22Rv1 (cell line): ENCODE results near the gene UPF3A.
"Not testable (repeated sequence)": the region's sequence is repeated elsewhere in the genome, so short reads cannot be mapped to it uniquely, and the experiment has no call there.

Source experiments
- H3K27ac ChIP-seq: fragments of 450-650 bp; 2 replicates; pipeline ENCODE4 v1.5.1; 2017
- CTCF ChIP-seq: fragments of 450-650 bp; IDR thresholded peaks from 2 replicates; pipeline ENCODE4 v1.5.1; 2017; ENCODE audit warnings: mild to moderate bottlenecking
- ZFX ChIP-seq: fragments of 450-650 bp; IDR thresholded peaks from 2 replicates; pipeline ENCODE4 v1.6.1; 2017; ENCODE audit warnings: antibody characterized with exemption, borderline replicate concordance

The UPF3A gene

GRCh38 chr13:114325729-114326128 lies 44.3 kb downstream of the UPF3A start:
- TF ChIP-seq ZFX (no peak), CTCF (no peak)
- no peak overlapping the region for H3K27ac ChIP-seq

- H3K27ac ChIP-seq: no peak overlapping the region; the same call in 1 of the 2 replicates
- TF ChIP-seq CTCF: no peak
- TF ChIP-seq ZFX: no peak
These were observed 46.6 kb downstream of the UPF3A start for GRCh38 chr13:114328034-114328433.

DNA sequence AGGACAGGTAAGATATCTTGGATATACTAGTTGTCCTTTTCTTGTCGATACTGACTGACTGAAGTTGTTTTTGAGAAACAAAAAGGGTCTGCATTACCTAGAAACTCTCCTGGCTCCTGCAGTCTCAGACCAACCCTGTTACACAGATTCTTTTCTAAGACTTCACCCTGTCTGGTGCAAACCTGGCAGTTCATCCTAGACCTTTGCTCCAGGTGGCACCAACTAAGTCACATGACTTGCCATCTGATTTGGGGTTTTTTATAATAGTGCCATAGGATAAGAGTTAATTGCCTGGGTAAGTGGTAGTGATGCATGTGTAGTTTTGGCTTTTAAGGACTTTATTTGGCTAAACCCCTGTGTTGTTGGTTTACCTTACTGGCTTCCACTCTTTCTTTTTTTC lies 47.2 kb downstream of the UPF3A start:
- H3K27ac ChIP-seq: no peak overlapping the region; the same call in 1 of the 2 replicates
- TF ChIP-seq ZFX: no peak
- no peak for TF ChIP-seq CTCF

- no peak overlapping the region for H3K27ac ChIP-seq
- no peak for TF ChIP-seq CTCF
- TF ChIP-seq ZFX: no peak
These were observed 48.7 kb downstream of the UPF3A start for GRCh38 chr13:114330086-114330485.

DNA sequence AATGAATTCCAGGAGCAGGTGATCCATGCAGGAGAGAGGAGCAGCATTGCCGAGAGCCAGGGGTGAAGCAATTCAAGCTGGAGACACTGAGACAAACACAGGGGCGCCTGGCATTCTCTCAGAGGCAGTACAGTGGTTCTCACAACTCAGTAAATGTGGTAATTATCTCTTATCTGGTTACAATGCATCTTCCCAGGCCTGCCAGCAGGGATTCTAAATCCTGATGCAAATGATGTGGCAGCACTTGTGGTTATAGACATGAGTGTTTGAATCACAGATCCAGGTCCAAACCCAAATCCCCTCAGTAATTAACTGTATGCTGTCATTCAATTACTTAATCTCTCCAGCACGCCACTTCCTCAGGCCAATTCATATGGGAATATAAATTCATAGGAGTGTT lies 52.5 kb downstream of the UPF3A start:
- H3K27ac ChIP-seq: not testable (repeated sequence)

- no peak overlapping the region for H3K27ac ChIP-seq
- TF ChIP-seq CTCF: no peak
- TF ChIP-seq ZFX: no peak
These were observed 53.1 kb downstream of the UPF3A start for GRCh38 chr13:114334305-114335053.

- H3K27ac ChIP-seq: not testable (repeated sequence)
These were observed 55.1 kb downstream of the UPF3A start for GRCh38 chr13:114336457-114336856.

- H3K27ac ChIP-seq: no peak overlapping the region
- TF ChIP-seq CTCF (no peak), ZFX (no peak)
These were observed 57.6 kb downstream of the UPF3A start for GRCh38 chr13:114338959-114339358.
